GM12865 (cell line): Measurements from ENCODE around the gene ELOA2.
A peak's percentile ranks its signal among the peaks of the same experiment; 100 is the strongest.
"Not testable (repeated sequence)": the region's sequence is repeated elsewhere in the genome, so short reads cannot be mapped to it uniquely, and the experiment has no call there.

Experiments used
- DNase-seq: peaks from one replicate; pipeline ENCODE4 v3.0.0; 2010; ENCODE audit warnings: low read depth
- H3K4me3 ChIP-seq: 2 replicates; pipeline ENCODE4 v1.5.1; 2011; ENCODE audit warnings: mild to moderate bottlenecking, low read depth, low read length, control low read depth
- TF ChIP-seq, protein P1 (sequence below): IDR thresholded peaks from 2 replicates; pipeline ENCODE4 v1.5.1; 2011; ENCODE audit warnings: low read length, control low read depth, low read depth, inconsistent platforms; ENCODE audit not compliant: insufficient read depth; ENCODE audit errors: missing control alignments

The ELOA2 gene

DNA sequence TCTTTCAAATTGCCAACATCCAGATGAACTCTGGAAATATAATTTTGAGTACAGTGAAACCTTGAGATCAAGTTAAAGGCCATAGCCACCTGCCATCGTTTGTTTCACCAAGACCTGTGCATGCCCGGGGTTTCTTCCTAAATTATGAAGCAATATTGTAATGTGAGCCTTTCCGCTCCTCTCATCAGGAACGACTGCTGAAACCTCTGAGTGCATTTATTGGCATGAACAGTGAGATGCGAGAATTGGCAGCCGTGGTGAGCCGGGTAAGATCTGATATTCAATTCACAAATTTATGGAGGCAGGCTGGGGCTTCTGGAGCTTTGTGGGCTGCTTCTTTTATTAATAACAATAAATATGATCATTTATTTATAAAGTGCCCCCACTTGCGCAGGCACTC lies 27.7 kb upstream of the ELOA2 start:
- H3K4me3 ChIP-seq: no peak overlapping the region
- TF ChIP-seq, protein P1, sequence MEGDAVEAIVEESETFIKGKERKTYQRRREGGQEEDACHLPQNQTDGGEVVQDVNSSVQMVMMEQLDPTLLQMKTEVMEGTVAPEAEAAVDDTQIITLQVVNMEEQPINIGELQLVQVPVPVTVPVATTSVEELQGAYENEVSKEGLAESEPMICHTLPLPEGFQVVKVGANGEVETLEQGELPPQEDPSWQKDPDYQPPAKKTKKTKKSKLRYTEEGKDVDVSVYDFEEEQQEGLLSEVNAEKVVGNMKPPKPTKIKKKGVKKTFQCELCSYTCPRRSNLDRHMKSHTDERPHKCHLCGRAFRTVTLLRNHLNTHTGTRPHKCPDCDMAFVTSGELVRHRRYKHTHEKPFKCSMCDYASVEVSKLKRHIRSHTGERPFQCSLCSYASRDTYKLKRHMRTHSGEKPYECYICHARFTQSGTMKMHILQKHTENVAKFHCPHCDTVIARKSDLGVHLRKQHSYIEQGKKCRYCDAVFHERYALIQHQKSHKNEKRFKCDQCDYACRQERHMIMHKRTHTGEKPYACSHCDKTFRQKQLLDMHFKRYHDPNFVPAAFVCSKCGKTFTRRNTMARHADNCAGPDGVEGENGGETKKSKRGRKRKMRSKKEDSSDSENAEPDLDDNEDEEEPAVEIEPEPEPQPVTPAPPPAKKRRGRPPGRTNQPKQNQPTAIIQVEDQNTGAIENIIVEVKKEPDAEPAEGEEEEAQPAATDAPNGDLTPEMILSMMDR: no peak
- DNase-seq: no peak

- DNase-seq: no peak
- TF ChIP-seq, protein P1: no peak
- no peak overlapping the region for H3K4me3 ChIP-seq
Measured at GRCh38 chr18:47062471-47062870, 27.1 kb upstream of the ELOA2 start.

DNA sequence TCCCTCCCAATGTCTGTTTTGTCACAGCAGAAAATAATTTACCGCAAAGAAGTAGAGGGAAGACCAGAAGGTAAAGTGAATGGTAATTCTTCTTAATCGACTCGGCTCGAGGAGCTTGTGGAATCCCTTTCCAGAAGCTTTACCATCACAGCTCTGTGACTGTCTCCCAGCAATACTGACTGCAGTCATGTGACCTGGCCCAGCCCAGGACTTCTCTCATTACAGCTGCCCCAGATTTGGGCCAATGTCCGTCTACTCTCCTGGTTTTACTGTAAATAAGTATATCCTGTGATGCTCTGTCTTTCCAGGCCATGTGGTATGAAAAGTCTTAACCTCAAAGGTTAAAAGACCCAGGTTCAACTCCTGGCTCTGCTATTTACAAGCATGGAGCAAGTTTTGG lies 18.9 kb upstream of the ELOA2 start:
- TF ChIP-seq, protein P1: no peak
- DNase-seq: no peak

DNA sequence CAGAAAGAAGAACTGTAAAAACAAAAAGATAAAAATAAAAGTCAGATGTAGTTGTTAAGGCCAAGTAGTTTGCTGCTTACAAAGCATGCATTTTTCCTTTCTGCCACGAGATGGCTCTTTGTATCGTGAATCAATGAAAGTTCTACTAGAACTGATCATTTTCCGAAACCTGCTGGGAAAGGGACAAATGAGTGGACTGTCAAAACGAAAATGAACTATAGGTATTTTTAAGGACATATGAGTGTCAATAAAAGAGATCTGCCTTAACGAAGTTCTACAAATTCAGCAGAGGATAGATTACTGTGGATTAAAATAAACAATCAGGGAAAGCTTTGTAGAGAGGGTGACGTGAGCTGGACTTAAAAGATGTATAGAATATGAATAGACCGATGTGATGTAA lies 15.0 kb upstream of the ELOA2 start:
- TF ChIP-seq, protein P1: peak; percentile 69
- H3K4me3 ChIP-seq: no peak overlapping the region
- DNase-seq: peak; percentile 68

More for the DNA sequence above, 18.9 kb upstream of the ELOA2 start:
- H3K4me3 ChIP-seq: no peak overlapping the region

GRCh38 chr18:47040982-47041381 lies 5.6 kb upstream of the ELOA2 start:
- DNase-seq: no peak
- no peak overlapping the region for H3K4me3 ChIP-seq
- TF ChIP-seq, protein P1: no peak

DNA sequence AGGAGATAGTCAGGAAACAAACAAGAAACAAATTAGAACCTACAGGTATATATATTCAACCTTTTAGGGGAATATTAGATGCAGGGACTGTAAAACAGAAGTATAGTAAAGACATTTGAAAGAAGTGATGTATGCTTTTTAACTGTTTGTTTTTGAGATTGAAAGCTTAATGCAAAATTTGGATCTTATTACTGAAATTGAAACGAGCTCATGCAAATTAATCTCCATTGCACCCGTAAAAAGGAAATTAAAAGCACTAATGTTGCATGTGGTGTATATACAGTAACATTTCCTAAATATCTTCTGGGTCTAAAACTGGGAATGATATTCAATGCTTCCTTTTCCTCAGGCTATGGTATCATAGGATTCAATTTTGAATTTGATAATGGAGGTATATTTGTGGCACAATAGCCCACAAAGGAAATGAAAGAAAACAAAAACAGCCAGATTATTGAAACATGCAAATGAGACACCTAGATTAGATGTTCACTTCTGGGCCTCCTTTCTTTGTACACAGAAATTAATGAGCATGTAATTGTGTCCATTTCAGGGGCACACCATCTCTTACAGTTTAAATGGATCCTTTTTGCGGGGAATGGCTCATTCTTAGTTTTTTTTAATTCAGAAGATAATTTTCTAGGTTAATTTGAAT lies 1.6 kb upstream of the ELOA2 start:
- TF ChIP-seq, protein P1: no peak
- peak overlapping the region; percentile 27 for H3K4me3 ChIP-seq
- DNase-seq: no peak

- TF ChIP-seq, protein P1: peak; percentile 28
- DNase-seq: peak; percentile 14
- H3K4me3 ChIP-seq: no peak overlapping the region
Measured at GRCh38 chr18:47036298-47036874, 965 bp upstream of the ELOA2 start.

GRCh38 chr18:47034591-47034990 lies 830 bp downstream of the ELOA2 start:
- DNase-seq, H3K4me3 ChIP-seq: not testable (repeated sequence)
